Activated CD8-positive, alpha-beta T cell treated with anti-CD3 and anti-CD28 coated beads for 36 hours (primary cell): ENCODE data around the gene NEURL1. TPM values are rescaled to one million over a fixed set of nuclear protein-coding genes. Genes with fewer than 3 reads are reported as not detected.
"Not testable (repeated sequence)": the region's sequence is repeated elsewhere in the genome, so short reads cannot be mapped to it uniquely, and the experiment has no call there.

Source experiments
- ATAC-seq: fragments of 200-7000 bp; cut with Tn5 transposase; one replicate; pipeline ENCODE4 v1.10.0; 2021; ENCODE audit warnings: mild to moderate bottlenecking, moderate library complexity
- CTCF ChIA-PET: fragments of 350-600 bp; sonication (Branson Sonifier 250); formaldehyde crosslinking; loops from one replicate; lab custom pipeline; 2021; ENCODE audit warnings: antibody characterized with exemption; lab: Charles Lee
- POLR2A ChIA-PET: fragments of 350-600 bp; sonication (Branson Sonifier 250); formaldehyde crosslinking; loops from one replicate; lab custom pipeline; 2021; ENCODE audit warnings: antibody characterized with exemption; lab: Charles Lee
- DNase-seq: peaks from one replicate; pipeline ENCODE4 v3.0.0-alpha.2; 2020
- H3K27ac Mint-ChIP-seq: one replicate; pipeline ENCODE4 v1.8.0; 2021; ENCODE audit warnings: mild to moderate bottlenecking, mixed read lengths
- H3K27me3 Mint-ChIP-seq: one replicate; pipeline ENCODE4 v1.8.0; 2021; ENCODE audit warnings: mixed read lengths
- H3K36me3 Mint-ChIP-seq: one replicate; pipeline ENCODE4 v1.8.0; 2021; ENCODE audit warnings: low read depth, mixed read lengths
- H3K4me1 Mint-ChIP-seq: one replicate; pipeline ENCODE4 v1.8.0; 2021; ENCODE audit warnings: low read depth, mixed read lengths
- H3K4me3 Mint-ChIP-seq: one replicate; pipeline ENCODE4 v1.8.0; 2021; ENCODE audit warnings: mild to moderate bottlenecking, moderate library complexity, mixed read lengths
- H3K9me3 Mint-ChIP-seq: one replicate; pipeline ENCODE4 v1.8.0; 2021; ENCODE audit warnings: mixed read lengths
- intact Hi-C: fragments of 100-400 bp; cut with micrococcal nuclease; formaldehyde crosslinking; loops from one replicate; pipeline ENCODE4 v1.10.0; 2022
- total RNA-seq, 2 experiments: library from RNA; stranded (reverse); gene quantifications; one replicate each; pipeline ENCODE4 v1.2.3, GENCODE V29; 2021
- TF ChIP-seq, protein P1 (sequence below): fragments of 200-600 bp; IDR thresholded peaks from one replicate; pipeline ENCODE4 v1.8.0; 2022; ENCODE audit warnings: antibody characterized with exemption, mild to moderate bottlenecking

The NEURL1 gene
- total RNA-seq, 2 experiments from 2014 or later = 1.7 to 1.9 TPM

GRCh38 chr10:103602028-103602851 is 108.7 kb downstream of the NEURL1 start:
- CTCF ChIA-PET = interaction anchor here (5.9 kb wide), 1 partner anchor 86 kb away, joined by 99 read pairs; no protein-coding TSS in a partner anchor
- H3K4me3 Mint-ChIP-seq = no peak overlapping the region

GRCh38 chr10:103602852-103603155 is 109.3 kb downstream of the NEURL1 start:
- POLR2A ChIA-PET = no interaction called here
- intact Hi-C loops = loop anchor here (5.0 kb wide), 1 partner anchor 84 kb away; no protein-coding TSS in a partner anchor
- no peaks in the 10 kb centered on the region for H3K36me3 Mint-ChIP-seq
- no peak for DNase-seq
- TF ChIP-seq, protein P1, sequence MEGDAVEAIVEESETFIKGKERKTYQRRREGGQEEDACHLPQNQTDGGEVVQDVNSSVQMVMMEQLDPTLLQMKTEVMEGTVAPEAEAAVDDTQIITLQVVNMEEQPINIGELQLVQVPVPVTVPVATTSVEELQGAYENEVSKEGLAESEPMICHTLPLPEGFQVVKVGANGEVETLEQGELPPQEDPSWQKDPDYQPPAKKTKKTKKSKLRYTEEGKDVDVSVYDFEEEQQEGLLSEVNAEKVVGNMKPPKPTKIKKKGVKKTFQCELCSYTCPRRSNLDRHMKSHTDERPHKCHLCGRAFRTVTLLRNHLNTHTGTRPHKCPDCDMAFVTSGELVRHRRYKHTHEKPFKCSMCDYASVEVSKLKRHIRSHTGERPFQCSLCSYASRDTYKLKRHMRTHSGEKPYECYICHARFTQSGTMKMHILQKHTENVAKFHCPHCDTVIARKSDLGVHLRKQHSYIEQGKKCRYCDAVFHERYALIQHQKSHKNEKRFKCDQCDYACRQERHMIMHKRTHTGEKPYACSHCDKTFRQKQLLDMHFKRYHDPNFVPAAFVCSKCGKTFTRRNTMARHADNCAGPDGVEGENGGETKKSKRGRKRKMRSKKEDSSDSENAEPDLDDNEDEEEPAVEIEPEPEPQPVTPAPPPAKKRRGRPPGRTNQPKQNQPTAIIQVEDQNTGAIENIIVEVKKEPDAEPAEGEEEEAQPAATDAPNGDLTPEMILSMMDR = no peak
- no peaks in the 10 kb centered on the region for H3K4me1 Mint-ChIP-seq
- CTCF ChIA-PET = interaction anchor here (5.9 kb wide), 1 partner anchor 85 kb away, joined by 99 read pairs; no protein-coding TSS in a partner anchor
- no peak for ATAC-seq
- H3K27ac Mint-ChIP-seq = no peak overlapping the region
- no peaks in the 10 kb centered on the region for H3K27me3 Mint-ChIP-seq
- H3K9me3 Mint-ChIP-seq = no peaks in the 10 kb centered on the region
- H3K4me3 Mint-ChIP-seq = no peak overlapping the region

More at GRCh38 chr10:103602028-103602851, 108.7 kb downstream of the NEURL1 start:
- no peak overlapping the region for H3K27ac Mint-ChIP-seq
- POLR2A ChIA-PET = no interaction called here
- H3K4me1 Mint-ChIP-seq = no peaks in the 10 kb centered on the region
- H3K27me3 Mint-ChIP-seq = no peaks in the 10 kb centered on the region
- H3K9me3 Mint-ChIP-seq = no peaks in the 10 kb centered on the region
- TF ChIP-seq, protein P1 = no peak
- ATAC-seq (no peak), DNase-seq (no peak)
- intact Hi-C loops = loop anchor here (5.0 kb wide), 1 partner anchor 85 kb away; no protein-coding TSS in a partner anchor
- H3K36me3 Mint-ChIP-seq = no peaks in the 10 kb centered on the region

DNA sequence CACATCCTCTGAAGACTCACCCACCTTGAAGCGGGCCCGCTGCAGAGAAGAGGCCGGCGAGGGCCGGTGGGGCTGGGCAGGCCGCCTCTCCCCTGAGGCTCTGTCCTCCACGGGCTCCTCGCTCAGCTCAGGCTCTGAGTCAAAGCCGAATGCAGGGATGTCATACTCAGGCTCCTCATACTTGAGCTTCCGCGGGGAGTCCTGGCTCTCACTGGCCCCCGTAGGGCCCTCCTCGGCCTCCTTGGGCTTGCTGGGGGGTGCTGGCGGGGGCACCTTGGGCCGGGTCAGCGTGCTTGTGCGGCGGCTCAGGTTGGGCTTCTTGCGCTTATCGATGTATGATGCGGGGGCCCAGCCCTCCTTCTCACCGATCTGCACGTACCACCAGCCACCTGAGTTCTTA is 109.9 kb downstream of the NEURL1 start:
- DNase-seq = no peak
- ChIA-PET CTCF (interaction anchor here (5.9 kb wide), 1 partner anchor 85 kb away, joined by 99 read pairs; no protein-coding TSS in a partner anchor), POLR2A (no interaction called here)
- no peaks in the 10 kb centered on the region for H3K36me3 Mint-ChIP-seq
- H3K27ac Mint-ChIP-seq = no peak overlapping the region
- TF ChIP-seq, protein P1 = no peak
- no peak for ATAC-seq
- H3K9me3 Mint-ChIP-seq = no peaks in the 10 kb centered on the region
- H3K4me1 Mint-ChIP-seq = no peaks in the 10 kb centered on the region
- no peaks in the 10 kb centered on the region for H3K27me3 Mint-ChIP-seq
- intact Hi-C loops = loop anchor here (5.0 kb wide), 1 partner anchor 84 kb away; no protein-coding TSS in a partner anchor
- no peak overlapping the region for H3K4me3 Mint-ChIP-seq

DNA sequence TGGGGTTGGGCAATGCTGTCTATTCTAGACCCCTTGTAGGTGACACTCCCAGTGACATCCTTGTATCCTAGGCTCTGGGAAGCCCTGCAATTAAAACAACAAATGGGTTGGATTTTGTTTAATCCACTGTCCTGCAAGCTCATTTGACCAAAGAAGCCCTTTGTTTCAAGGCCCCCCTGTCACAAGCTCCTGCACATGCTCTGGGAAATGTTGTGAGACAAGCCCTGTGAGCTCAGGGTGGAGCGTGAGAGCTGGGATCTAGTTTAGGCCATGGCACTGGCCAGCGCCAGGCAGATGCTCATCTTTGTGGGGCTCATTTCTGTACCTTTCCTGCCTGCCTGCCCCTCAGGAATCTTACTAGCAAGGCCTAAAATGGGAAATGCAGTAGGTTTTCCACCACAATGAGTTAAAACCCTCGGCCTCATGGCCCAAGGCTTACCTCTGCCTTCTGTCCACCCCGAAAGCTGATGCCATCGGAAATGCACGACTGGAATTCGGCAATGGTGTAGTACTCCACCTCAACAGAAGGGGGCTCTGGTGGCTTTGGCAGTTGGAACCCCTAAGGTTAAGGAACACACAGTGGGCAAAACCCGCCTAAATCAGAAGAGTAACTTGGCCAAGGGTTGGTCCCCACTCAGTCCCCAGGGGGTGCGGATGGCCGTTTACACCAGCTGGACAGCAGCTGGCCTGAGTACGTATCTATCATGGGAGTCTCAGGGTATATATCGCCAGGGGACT is 112.0 kb downstream of the NEURL1 start:
- intact Hi-C loops = no loop called here
- peak; percentile 79 for ATAC-seq
- H3K9me3 Mint-ChIP-seq = no peaks in the 10 kb centered on the region

DNA sequence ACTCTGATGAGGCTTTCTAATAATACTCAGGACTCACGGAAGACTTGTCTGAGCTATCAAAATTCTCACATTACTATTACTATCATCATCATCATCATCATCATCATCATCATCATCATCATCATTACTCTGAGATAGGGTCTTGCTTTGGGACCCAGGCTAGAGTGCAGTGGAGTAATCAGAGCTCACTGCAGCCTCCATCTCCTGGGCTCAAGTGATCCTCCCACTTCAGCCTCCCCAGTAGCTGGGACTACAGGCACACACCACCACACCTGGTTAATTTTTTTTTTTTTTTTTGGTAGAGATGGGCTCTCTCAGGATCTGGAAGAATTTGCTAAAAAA is 112.6 kb downstream of the NEURL1 start:
- POLR2A ChIA-PET, intact Hi-C loops, ATAC-seq, H3K4me1 Mint-ChIP-seq, H3K36me3 Mint-ChIP-seq, DNase-seq, H3K27ac Mint-ChIP-seq, H3K4me3 Mint-ChIP-seq, H3K27me3 Mint-ChIP-seq, H3K9me3 Mint-ChIP-seq: not testable (repeated sequence)
- CTCF ChIA-PET = interaction anchor here (0.6 to 5.9 kb wide), 16 partner anchors 8 to 145 kb away, joined by 3 to 99 read pairs (median 4); no protein-coding TSS in a partner anchor

More for the DNA sequence above, 112.0 kb downstream of the NEURL1 start:
- peak; percentile 58 for DNase-seq
- ChIA-PET POLR2A (no interaction called here), CTCF (interaction anchor here (0.6 to 5.9 kb wide), 18 partner anchors 9 to 98 kb away, joined by 3 to 99 read pairs (median 4); no protein-coding TSS in a partner anchor)
- no peaks in the 10 kb centered on the region for H3K27me3 Mint-ChIP-seq
- H3K27ac Mint-ChIP-seq = no peak overlapping the region
- no peaks in the 10 kb centered on the region for H3K4me1 Mint-ChIP-seq
- H3K36me3 Mint-ChIP-seq = no peaks in the 10 kb centered on the region
- H3K4me3 Mint-ChIP-seq = no peak overlapping the region
- TF ChIP-seq, protein P1 = peak; percentile 77

GRCh38 chr10:103607051-103607450 is 113.5 kb downstream of the NEURL1 start:
- not testable (repeated sequence) for H3K36me3 Mint-ChIP-seq

GRCh38 chr10:103608056-103608455 is 114.6 kb downstream of the NEURL1 start:
- CTCF ChIA-PET = interaction anchor here (6.7 kb wide), 1 partner anchor 78 kb away, joined by 53 read pairs; no protein-coding TSS in a partner anchor
- H3K4me3 Mint-ChIP-seq, DNase-seq, H3K27me3 Mint-ChIP-seq, H3K36me3 Mint-ChIP-seq, ATAC-seq, H3K9me3 Mint-ChIP-seq, POLR2A ChIA-PET, intact Hi-C loops, H3K4me1 Mint-ChIP-seq, H3K27ac Mint-ChIP-seq: not testable (repeated sequence)

More at GRCh38 chr10:103607051-103607450, 113.5 kb downstream of the NEURL1 start:
- CTCF ChIA-PET, POLR2A ChIA-PET, ATAC-seq, DNase-seq, H3K4me1 Mint-ChIP-seq, intact Hi-C loops, H3K4me3 Mint-ChIP-seq, H3K9me3 Mint-ChIP-seq, H3K27me3 Mint-ChIP-seq, H3K27ac Mint-ChIP-seq: not testable (repeated sequence)
